HL-60 (cell line): ENCODE data around the gene PCDH1.

Experiments used
- DNase-seq, 2 experiments: peaks; one replicate each; pipeline ENCODE4 v3.0.0-alpha.2; 2010 to 2020; ENCODE audit warnings: low read depth in 1 of 2, low spot score in 1 of 2
- H3K27ac ChIP-seq: fragments of 250-450 bp; sonication (Bioruptor Pico); replicated peaks from 2 replicates; pipeline ENCODE4 v1.5.1; 2020; ENCODE audit warnings: mild to moderate bottlenecking, moderate library complexity
- H3K27me3 ChIP-seq: fragments of 250-450 bp; sonication (Bioruptor Pico); 2 replicates; pipeline ENCODE4 v1.5.1; 2021; ENCODE audit warnings: mild to moderate bottlenecking, moderate library complexity; ENCODE audit not compliant: insufficient read depth, poor library complexity, severe bottlenecking
- H3K4me3 ChIP-seq: replicated peaks from 2 replicates; pipeline ENCODE4 v1.5.1; 2011; ENCODE audit warnings: mild to moderate bottlenecking, control low read depth, low read length; ENCODE audit not compliant: insufficient read depth
- GABPA ChIP-seq: IDR thresholded peaks from 2 replicates; pipeline ENCODE4 v1.6.1; 2012; ENCODE audit warnings: low read depth
- POLR2AphosphoS5 ChIP-seq: IDR thresholded peaks from 2 replicates; pipeline ENCODE4 v1.6.1; 2012; ENCODE audit warnings: low read depth
- SPI1 ChIP-seq: IDR thresholded peaks from 2 replicates; pipeline ENCODE4 v1.6.1; 2012; ENCODE audit warnings: low read depth, mild to moderate bottlenecking, borderline replicate concordance
- TF ChIP-seq, protein P1 (sequence below): IDR thresholded peaks from 2 replicates; pipeline ENCODE4 v1.6.1; 2012; ENCODE audit warnings: low read depth; ENCODE audit not compliant: insufficient replicate concordance
- TF ChIP-seq, protein P2 (sequence below): IDR thresholded peaks from one replicate; pipeline ENCODE4 v1.5.1; 2011; ENCODE audit warnings: low read length, control low read depth, inconsistent platforms; ENCODE audit not compliant: insufficient read depth

Gene PCDH1

DNA sequence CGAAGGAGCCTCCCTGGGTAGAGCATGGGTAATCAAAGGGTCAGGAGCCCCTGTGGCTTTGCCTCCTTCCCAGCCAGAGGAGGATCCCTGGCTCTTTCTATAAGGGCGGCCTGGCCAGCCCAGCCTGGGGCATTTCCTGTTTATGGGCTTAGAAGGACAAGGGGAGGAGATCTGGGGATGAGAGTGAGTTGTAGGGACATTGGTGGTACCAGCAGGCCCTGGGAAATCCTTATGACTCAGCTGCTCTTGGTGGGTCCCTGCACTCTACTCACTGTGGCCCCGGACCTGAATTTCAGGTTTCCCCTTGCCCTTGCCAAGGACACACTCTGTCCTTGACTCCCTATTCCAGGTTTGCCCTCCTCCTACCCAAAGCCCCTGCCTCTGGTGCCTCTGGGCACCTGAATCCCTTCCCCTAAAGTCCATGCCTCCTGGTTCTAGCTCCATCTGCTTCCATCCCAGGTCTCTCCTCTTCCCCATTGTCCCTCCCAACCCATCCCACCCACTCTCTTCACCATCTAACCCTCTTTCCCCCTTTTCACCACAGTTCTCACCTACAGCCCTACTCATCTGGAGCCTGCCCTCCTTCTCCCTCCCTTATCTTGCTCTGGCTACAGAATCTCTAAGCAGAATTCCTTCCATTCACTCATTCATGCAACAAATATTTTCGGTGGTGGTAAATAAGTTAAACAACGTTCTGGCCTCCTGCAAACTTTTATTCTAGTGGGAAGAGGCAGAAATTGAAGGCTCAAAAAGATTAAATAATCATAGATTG is 34.9 kb downstream of the PCDH1 start:
- DNase-seq, result no peak
- no peak overlapping the region for H3K4me3 ChIP-seq
- no peak overlapping the region for H3K27ac ChIP-seq
- H3K27me3 ChIP-seq, result peaks cover 19% of the 10 kb centered on the region
- TF ChIP-seq, protein P1, sequence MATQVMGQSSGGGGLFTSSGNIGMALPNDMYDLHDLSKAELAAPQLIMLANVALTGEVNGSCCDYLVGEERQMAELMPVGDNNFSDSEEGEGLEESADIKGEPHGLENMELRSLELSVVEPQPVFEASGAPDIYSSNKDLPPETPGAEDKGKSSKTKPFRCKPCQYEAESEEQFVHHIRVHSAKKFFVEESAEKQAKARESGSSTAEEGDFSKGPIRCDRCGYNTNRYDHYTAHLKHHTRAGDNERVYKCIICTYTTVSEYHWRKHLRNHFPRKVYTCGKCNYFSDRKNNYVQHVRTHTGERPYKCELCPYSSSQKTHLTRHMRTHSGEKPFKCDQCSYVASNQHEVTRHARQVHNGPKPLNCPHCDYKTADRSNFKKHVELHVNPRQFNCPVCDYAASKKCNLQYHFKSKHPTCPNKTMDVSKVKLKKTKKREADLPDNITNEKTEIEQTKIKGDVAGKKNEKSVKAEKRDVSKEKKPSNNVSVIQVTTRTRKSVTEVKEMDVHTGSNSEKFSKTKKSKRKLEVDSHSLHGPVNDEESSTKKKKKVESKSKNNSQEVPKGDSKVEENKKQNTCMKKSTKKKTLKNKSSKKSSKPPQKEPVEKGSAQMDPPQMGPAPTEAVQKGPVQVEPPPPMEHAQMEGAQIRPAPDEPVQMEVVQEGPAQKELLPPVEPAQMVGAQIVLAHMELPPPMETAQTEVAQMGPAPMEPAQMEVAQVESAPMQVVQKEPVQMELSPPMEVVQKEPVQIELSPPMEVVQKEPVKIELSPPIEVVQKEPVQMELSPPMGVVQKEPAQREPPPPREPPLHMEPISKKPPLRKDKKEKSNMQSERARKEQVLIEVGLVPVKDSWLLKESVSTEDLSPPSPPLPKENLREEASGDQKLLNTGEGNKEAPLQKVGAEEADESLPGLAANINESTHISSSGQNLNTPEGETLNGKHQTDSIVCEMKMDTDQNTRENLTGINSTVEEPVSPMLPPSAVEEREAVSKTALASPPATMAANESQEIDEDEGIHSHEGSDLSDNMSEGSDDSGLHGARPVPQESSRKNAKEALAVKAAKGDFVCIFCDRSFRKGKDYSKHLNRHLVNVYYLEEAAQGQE, result no peak
- TF ChIP-seq GABPA (no peak), POLR2AphosphoS5 (no peak), SPI1 (no peak)
- TF ChIP-seq, protein P2, sequence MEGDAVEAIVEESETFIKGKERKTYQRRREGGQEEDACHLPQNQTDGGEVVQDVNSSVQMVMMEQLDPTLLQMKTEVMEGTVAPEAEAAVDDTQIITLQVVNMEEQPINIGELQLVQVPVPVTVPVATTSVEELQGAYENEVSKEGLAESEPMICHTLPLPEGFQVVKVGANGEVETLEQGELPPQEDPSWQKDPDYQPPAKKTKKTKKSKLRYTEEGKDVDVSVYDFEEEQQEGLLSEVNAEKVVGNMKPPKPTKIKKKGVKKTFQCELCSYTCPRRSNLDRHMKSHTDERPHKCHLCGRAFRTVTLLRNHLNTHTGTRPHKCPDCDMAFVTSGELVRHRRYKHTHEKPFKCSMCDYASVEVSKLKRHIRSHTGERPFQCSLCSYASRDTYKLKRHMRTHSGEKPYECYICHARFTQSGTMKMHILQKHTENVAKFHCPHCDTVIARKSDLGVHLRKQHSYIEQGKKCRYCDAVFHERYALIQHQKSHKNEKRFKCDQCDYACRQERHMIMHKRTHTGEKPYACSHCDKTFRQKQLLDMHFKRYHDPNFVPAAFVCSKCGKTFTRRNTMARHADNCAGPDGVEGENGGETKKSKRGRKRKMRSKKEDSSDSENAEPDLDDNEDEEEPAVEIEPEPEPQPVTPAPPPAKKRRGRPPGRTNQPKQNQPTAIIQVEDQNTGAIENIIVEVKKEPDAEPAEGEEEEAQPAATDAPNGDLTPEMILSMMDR, result no peak

DNA sequence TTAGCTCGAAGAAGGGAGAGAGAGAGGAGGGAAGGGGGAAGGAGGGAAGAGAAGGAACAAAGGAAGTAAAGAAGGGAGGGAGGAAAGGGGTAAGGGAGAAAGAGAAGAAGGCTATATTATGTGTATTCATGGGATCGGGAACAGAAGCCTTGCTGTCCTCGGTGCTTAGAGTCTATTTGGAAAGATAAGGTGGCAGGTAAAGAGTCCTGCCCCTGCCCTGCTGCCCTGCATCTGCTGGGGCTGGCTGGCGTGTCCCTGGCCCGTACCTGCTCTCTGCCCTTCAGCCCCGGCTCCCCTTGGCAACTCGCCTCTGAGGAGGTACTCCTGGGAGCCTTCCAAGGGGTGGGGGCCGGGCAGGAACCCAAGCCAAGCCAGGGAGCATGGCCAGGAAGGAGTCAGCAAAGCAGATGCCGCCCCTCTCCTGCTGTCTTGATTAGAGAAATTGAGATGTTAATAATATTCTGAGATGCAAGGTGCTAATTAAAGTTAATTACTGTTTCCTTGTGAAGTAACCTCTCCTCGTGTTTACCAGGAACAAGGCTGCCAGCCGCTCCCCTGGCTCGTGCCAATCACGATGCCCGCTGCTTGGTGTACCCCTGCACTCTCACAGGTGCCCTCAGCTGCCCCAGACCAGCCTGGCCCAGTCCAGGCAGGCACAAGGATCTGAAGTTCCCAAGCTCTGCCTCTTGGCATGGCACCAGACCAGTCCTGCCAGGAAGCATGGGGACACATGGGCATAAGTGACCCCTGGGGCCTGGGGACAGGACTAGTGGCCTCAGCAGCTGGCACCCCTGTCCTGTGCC is 36.6 kb downstream of the PCDH1 start:
- peaks cover 15% of the 10 kb centered on the region for H3K27me3 ChIP-seq
- H3K27ac ChIP-seq, result no peak overlapping the region
- no peak for TF ChIP-seq SPI1
- TF ChIP-seq GABPA, result no peak
- TF ChIP-seq, protein P2, result no peak
- no peak for TF ChIP-seq POLR2AphosphoS5
- TF ChIP-seq, protein P1, result no peak
- no peak overlapping the region for H3K4me3 ChIP-seq
- no peak for DNase-seq

DNA sequence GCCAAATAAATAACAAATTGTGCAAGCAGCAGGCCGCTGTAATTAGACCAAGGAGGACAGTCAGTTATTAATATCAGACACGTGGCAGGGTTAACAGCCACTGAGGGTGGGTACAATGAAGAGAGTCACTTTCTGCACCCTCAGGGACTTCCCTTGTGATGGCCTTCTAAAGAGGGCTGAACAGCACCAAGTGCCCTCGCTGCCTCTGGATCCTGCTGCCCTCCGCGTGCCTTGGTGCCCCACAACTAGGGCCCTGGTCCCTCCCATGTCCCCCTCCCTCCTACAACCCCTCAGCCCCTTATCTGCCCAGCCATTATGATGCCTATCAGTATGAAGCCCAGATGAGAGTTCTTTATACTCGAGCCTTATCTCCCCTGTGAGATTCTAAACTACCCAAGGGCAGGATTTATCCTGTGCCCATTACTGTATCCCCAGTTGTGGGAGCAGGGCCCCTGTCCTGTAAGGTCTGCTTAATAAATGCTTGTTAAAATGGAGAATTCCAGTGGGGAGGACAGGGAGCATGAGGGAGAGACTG is 37.3 kb downstream of the PCDH1 start:
- Histone ChIP-seq H3K27ac (no peak overlapping the region), H3K27me3 (peaks cover 15% of the 10 kb centered on the region), H3K4me3 (no peak overlapping the region)
- TF ChIP-seq, protein P2, result no peak
- no peak for DNase-seq
